K562 (cell line): ENCODE measurements around the gene POLR3GL. TPM values are rescaled to one million over a fixed set of nuclear protein-coding genes. Genes with fewer than 3 reads are reported as not detected.

Source experiments
- ESRRB ChIP-seq: fragments of 250-450 bp; sonication (Bioruptor Pico); IDR thresholded peaks from 2 replicates; pipeline ENCODE4 v1.5.0; 2020; ENCODE audit warnings: mild to moderate bottlenecking, moderate library complexity, borderline replicate concordance
- GABPB1 ChIP-seq: sonication (generic); formaldehyde crosslinking; IDR thresholded peaks from 2 replicates; pipeline ENCODE4 v1.8.0; 2022; ENCODE audit warnings: mild to moderate bottlenecking, missing genetic modification reagents
- KLF13 ChIP-seq: fragments of 450-650 bp; IDR thresholded peaks from 2 replicates; pipeline ENCODE4 v1.6.1; 2016; ENCODE audit warnings: missing genetic modification characterization, low read depth, mild to moderate bottlenecking, missing compliant biosample characterization, moderate library complexity, borderline replicate concordance
- POLR2A ChIP-seq: fragments of 450-650 bp; conservative IDR thresholded peaks from 2 replicates; pipeline ENCODE4 v1.6.1; 2016
- POLR2H ChIP-seq: IDR thresholded peaks from 2 replicates; pipeline ENCODE4 v1.6.1; 2016; ENCODE audit warnings: missing genetic modification characterization, low read depth, mild to moderate bottlenecking, control low read depth, missing compliant biosample characterization, moderate library complexity
- SMAD1 ChIP-seq: fragments of 150-350 bp; IDR thresholded peaks from 2 replicates; pipeline ENCODE4 v1.6.1; 2014; ENCODE audit warnings: low read length, low read depth; ENCODE audit not compliant: partially characterized antibody
- SP1 ChIP-seq: sonication (generic); formaldehyde crosslinking; IDR thresholded peaks from 2 replicates; pipeline ENCODE4 v1.8.1; 2022; ENCODE audit warnings: mild to moderate bottlenecking, missing genetic modification reagents
- SRF ChIP-seq, 2 experiments: fragments of 250-450, 450-650 bp in 1 of 2; sonication (Bioruptor Pico) in 1 of 2; sonication (generic) in 1 of 2; formaldehyde crosslinking; IDR thresholded peaks; 2 replicates each; pipeline versions ENCODE4 v1.5.0 to v1.5.1; 2020 to 2022; ENCODE audit warnings: mild to moderate bottlenecking in 1 of 2, missing genetic modification reagents in 1 of 2
- ZKSCAN1 ChIP-seq: fragments of 150-350 bp; IDR thresholded peaks from 2 replicates; pipeline ENCODE4 v1.6.1; 2016; ENCODE audit warnings: low read depth, low read length
- ZNF175 ChIP-seq: fragments of 200-800 bp; sonication (Bioruptor generic); IDR thresholded peaks from 2 replicates; pipeline ENCODE4 v1.6.1; 2016; ENCODE audit warnings: low read depth, mild to moderate bottlenecking, missing genetic modification characterization, missing compliant biosample characterization
- polyA plus RNA-seq, 8 experiments: library from polyadenylated mRNA; depleted of rRNA in 4 of 8; stranded (reverse) in 5 of 8; unstranded in 3 of 8; fragments of >200 nt; fragmentation: Nextera tagmentation in 2 of 8; fragmentation: Illumina TruSeq in 1 of 8; extraction: Ambion mirVana in 2 of 8; extraction: Trizol in 1 of 8; gene quantifications; 2 replicates each; pipeline versions ENCODE4 v1.2.1 to v1.2.3, GENCODE V29; 2011 to 2014; ENCODE audit warnings: inconsistent platforms in 1 of 8, missing spikeins in 1 of 8
- total RNA-seq, 7 experiments: library from RNA; depleted of rRNA in 6 of 7; stranded (reverse); fragments of >200 nt in 6 of 7; fragmentation: Illumina TruSeq in 2 of 7; extraction: Trizol in 2 of 7; gene quantifications; 2 replicates each; pipeline versions ENCODE4 v1.2.1 to v1.2.3, GENCODE V29; 2011 to 2021; ENCODE audit warnings: low replicate concordance in 1 of 7
- TF ChIP-seq, protein P1 (sequence below), 3 experiments: fragments of 200-800 bp in 1 of 3; fragments of 250-450 bp in 1 of 3; fragments of 450-650 bp in 1 of 3; sonication (Bioruptor Pico) in 1 of 3; sonication (Bioruptor generic) in 1 of 3; formaldehyde crosslinking in 1 of 3; IDR thresholded peaks; 2 replicates each; pipeline versions ENCODE4 v1.6.1 to v1.8.0; 2016 to 2022; ENCODE audit warnings: mild to moderate bottlenecking in 2 of 3, missing genetic modification characterization in 2 of 3, missing compliant biosample characterization in 1 of 3, moderate library complexity in 1 of 3
- TF ChIP-seq, protein P2 (sequence below): fragments of 250-450 bp; sonication (Bioruptor Pico); IDR thresholded peaks from 2 replicates; pipeline ENCODE4 v1.5.0; 2020; ENCODE audit warnings: mild to moderate bottlenecking, borderline replicate concordance
- TF ChIP-seq, protein P3 (sequence below): fragments of 450-650 bp; IDR thresholded peaks from 2 replicates; pipeline ENCODE4 v1.6.1; 2017; ENCODE audit warnings: mild to moderate bottlenecking, moderate library complexity
- TF ChIP-seq, protein P4 (sequence below): sonication (generic); formaldehyde crosslinking; IDR thresholded peaks from 2 replicates; pipeline ENCODE4 v1.8.1; 2023; ENCODE audit warnings: missing genetic modification reagents, mild to moderate bottlenecking, borderline replicate concordance

Gene POLR3GL
- total and polyA plus RNA-seq, 9 of the 15 experiments (the other 6 are each of a cell fraction or from before 2014, with no cell fraction given), result 14.6 to 48.4 (median 38.2) TPM

- no peak for TF ChIP-seq ZNF175 (CRISPR knock-in tag)
- TF ChIP-seq, protein P1, sequence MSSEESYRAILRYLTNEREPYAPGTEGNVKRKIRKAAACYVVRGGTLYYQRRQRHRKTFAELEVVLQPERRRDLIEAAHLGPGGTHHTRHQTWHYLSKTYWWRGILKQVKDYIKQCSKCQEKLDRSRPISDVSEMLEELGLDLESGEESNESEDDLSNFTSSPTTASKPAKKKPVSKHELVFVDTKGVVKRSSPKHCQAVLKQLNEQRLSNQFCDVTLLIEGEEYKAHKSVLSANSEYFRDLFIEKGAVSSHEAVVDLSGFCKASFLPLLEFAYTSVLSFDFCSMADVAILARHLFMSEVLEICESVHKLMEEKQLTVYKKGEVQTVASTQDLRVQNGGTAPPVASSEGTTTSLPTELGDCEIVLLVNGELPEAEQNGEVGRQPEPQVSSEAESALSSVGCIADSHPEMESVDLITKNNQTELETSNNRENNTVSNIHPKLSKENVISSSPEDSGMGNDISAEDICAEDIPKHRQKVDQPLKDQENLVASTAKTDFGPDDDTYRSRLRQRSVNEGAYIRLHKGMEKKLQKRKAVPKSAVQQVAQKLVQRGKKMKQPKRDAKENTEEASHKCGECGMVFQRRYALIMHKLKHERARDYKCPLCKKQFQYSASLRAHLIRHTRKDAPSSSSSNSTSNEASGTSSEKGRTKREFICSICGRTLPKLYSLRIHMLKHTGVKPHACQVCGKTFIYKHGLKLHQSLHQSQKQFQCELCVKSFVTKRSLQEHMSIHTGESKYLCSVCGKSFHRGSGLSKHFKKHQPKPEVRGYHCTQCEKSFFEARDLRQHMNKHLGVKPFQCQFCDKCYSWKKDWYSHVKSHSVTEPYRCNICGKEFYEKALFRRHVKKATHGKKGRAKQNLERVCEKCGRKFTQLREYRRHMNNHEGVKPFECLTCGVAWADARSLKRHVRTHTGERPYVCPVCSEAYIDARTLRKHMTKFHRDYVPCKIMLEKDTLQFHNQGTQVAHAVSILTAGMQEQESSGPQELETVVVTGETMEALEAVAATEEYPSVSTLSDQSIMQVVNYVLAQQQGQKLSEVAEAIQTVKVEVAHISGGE (CRISPR knock-in tag; IDR thresholded peaks at IDR 0.05), result peak in 1 of 3 experiments; percentile 84; a peak in 2 of 6 replicates
- peak; percentile 62 for TF ChIP-seq SMAD1
- TF ChIP-seq GABPB1 (CRISPR knock-in tag), result peak; percentile 67
- TF ChIP-seq SRF (CRISPR knock-in tag; IDR thresholded peaks at IDR 0.05), result peak in 1 of 2 experiments; percentile 54; a peak in 2 of 4 replicates
- peak; percentile 73; the same call in 1 of the 2 replicates for TF ChIP-seq SP1 (CRISPR knock-in tag)
- TF ChIP-seq POLR2A, result peak; percentile 94
- TF ChIP-seq ESRRB (CRISPR knock-in tag), result no peak
- TF ChIP-seq POLR2H (tag), result peak; percentile 82
- TF ChIP-seq, protein P2, sequence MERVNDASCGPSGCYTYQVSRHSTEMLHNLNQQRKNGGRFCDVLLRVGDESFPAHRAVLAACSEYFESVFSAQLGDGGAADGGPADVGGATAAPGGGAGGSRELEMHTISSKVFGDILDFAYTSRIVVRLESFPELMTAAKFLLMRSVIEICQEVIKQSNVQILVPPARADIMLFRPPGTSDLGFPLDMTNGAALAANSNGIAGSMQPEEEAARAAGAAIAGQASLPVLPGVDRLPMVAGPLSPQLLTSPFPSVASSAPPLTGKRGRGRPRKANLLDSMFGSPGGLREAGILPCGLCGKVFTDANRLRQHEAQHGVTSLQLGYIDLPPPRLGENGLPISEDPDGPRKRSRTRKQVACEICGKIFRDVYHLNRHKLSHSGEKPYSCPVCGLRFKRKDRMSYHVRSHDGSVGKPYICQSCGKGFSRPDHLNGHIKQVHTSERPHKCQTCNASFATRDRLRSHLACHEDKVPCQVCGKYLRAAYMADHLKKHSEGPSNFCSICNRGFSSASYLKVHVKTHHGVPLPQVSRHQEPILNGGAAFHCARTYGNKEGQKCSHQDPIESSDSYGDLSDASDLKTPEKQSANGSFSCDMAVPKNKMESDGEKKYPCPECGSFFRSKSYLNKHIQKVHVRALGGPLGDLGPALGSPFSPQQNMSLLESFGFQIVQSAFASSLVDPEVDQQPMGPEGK (CRISPR knock-in tag), result no peak
- TF ChIP-seq, protein P3, sequence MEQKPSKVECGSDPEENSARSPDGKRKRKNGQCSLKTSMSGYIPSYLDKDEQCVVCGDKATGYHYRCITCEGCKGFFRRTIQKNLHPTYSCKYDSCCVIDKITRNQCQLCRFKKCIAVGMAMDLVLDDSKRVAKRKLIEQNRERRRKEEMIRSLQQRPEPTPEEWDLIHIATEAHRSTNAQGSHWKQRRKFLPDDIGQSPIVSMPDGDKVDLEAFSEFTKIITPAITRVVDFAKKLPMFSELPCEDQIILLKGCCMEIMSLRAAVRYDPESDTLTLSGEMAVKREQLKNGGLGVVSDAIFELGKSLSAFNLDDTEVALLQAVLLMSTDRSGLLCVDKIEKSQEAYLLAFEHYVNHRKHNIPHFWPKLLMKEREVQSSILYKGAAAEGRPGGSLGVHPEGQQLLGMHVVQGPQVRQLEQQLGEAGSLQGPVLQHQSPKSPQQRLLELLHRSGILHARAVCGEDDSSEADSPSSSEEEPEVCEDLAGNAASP, result no peak
- TF ChIP-seq ZKSCAN1, result no peak
- peak; percentile 83; the same call in 1 of the 2 replicates for TF ChIP-seq KLF13 (tag)
- TF ChIP-seq, protein P4, sequence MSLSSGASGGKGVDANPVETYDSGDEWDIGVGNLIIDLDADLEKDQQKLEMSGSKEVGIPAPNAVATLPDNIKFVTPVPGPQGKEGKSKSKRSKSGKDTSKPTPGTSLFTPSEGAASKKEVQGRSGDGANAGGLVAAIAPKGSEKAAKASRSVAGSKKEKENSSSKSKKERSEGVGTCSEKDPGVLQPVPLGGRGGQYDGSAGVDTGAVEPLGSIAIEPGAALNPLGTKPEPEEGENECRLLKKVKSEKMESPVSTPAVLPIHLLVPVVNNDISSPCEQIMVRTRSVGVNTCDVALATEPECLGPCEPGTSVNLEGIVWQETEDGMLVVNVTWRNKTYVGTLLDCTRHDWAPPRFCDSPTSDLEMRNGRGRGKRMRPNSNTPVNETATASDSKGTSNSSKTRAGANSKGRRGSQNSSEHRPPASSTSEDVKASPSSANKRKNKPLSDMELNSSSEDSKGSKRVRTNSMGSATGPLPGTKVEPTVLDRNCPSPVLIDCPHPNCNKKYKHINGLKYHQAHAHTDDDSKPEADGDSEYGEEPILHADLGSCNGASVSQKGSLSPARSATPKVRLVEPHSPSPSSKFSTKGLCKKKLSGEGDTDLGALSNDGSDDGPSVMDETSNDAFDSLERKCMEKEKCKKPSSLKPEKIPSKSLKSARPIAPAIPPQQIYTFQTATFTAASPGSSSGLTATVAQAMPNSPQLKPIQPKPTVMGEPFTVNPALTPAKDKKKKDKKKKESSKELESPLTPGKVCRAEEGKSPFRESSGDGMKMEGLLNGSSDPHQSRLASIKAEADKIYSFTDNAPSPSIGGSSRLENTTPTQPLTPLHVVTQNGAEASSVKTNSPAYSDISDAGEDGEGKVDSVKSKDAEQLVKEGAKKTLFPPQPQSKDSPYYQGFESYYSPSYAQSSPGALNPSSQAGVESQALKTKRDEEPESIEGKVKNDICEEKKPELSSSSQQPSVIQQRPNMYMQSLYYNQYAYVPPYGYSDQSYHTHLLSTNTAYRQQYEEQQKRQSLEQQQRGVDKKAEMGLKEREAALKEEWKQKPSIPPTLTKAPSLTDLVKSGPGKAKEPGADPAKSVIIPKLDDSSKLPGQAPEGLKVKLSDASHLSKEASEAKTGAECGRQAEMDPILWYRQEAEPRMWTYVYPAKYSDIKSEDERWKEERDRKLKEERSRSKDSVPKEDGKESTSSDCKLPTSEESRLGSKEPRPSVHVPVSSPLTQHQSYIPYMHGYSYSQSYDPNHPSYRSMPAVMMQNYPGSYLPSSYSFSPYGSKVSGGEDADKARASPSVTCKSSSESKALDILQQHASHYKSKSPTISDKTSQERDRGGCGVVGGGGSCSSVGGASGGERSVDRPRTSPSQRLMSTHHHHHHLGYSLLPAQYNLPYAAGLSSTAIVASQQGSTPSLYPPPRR, result no peak
Observed at GRCh38 chr1:145964328-145965118, at the start of gene POLR3GL, which contains the start of gene ANKRD34A (continued).
